Peyer's patch (tissue), 4 donors: Measurements from ENCODE around the gene ATG7. TPM values are rescaled to one million over a fixed set of nuclear protein-coding genes. Genes with fewer than 3 reads are reported as not detected.
"Not testable (repeated sequence)": the region's sequence is repeated elsewhere in the genome, so short reads cannot be mapped to it uniquely, and the experiment has no call there.

ENCODE experiments used
- DNase-seq, 3 donors: peaks; one replicate each; pipeline ENCODE4 v3.0.0-alpha.2; 2017 to 2019
- H3K27ac ChIP-seq, 4 donors: fragments of 200-600 bp; sonication (generic); one replicate each; pipeline ENCODE4 v1.5.1; 2016 to 2019
- H3K27me3 ChIP-seq, 2 donors: fragments of 200-600 bp; sonication (generic); one replicate each; pipeline ENCODE4 v1.5.1; 2019
- H3K36me3 ChIP-seq, 3 donors: fragments of 200-600 bp; sonication (generic); one replicate each; pipeline ENCODE4 v1.5.1; 2016 to 2019
- H3K4me1 ChIP-seq, 4 donors: fragments of 200-600 bp; sonication (generic); one replicate each; pipeline ENCODE4 v1.5.1; 2016 to 2019
- H3K4me3 ChIP-seq, 4 donors: fragments of 200-600 bp; sonication (generic); 1 replicate in 3 of 4; 2 replicates in 1 of 4; pipeline ENCODE4 v1.5.1; 2016 to 2019; ENCODE audit warnings: mild to moderate bottlenecking in 1 of 4
- H3K9me3 ChIP-seq, 4 donors: fragments of 200-600 bp; sonication (generic); one replicate each; pipeline ENCODE4 v1.5.1; 2016 to 2019; ENCODE audit warnings: mild to moderate bottlenecking in 1 of 4
- CTCF ChIP-seq, 6 experiments: fragments of 450-650 bp in 4 of 6; fragments of 200-600 bp in 2 of 6; sonication (generic) in 1 of 6; IDR thresholded peaks; one replicate each; pipeline ENCODE4 v1.5.1; 2017 to 2019; ENCODE audit warnings: antibody characterized with exemption in 6 of 6, mild to moderate bottlenecking in 3 of 6, moderate library complexity in 1 of 6
- POLR2A ChIP-seq, 2 donors: fragments of 450-650 bp; IDR thresholded peaks; one replicate each; pipeline ENCODE4 v1.5.1; 2017; ENCODE audit warnings: antibody characterized with exemption in 2 of 2, mild to moderate bottlenecking in 2 of 2, moderate library complexity in 2 of 2
- total RNA-seq, 4 donors: library from RNA; depleted of rRNA; stranded (reverse); fragments of >200 nt; gene quantifications; one replicate each; pipeline ENCODE4 v1.1.0, GENCODE V29; 2016

ATG7 gene
- total RNA-seq, 4 donors from 2014 or later: 45.2 to 126 (median 70.8) TPM

- Histone ChIP-seq H3K27ac (no peak overlapping the region), H3K27me3 (no peaks in the 10 kb centered on the region)
- no peak for DNase-seq
Observed at GRCh38 chr3:11401434-11401833, 129.2 kb downstream of the ATG7 start.

DNA sequence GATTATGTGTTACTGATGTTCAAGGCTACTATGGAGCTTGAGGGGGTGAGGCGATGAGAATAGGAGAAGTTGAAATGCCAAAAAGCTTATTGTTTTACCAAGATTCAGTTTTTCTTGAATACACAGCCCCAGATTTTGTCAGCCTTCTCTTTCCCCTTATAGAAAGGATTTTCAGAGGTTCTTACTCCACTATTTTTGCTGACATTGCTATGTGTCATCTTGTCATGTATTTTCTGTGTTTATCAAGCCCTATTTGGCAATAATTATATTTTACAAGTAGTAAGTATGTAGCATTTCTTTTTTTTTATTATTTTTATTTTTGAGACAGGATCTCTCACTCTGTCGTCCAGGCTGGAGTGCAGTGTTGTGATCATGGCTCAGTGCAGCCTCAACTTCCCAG, 133.1 kb downstream of the ATG7 start:
- no peaks in the 10 kb centered on the region for H3K27me3 ChIP-seq
- TF ChIP-seq POLR2A (IDR thresholded peaks at IDR 0.05) (no peak), CTCF (IDR thresholded peaks at IDR 0.05) (no peak)
- no peak for DNase-seq
- H3K27ac ChIP-seq: no peak overlapping the region
- no peak overlapping the region for H3K4me3 ChIP-seq
- H3K9me3 ChIP-seq: peaks cover 0 to 10% (median 3%) of the 10 kb centered on the region in 4 donors
- no peaks in the 10 kb centered on the region for H3K4me1 ChIP-seq
- H3K36me3 ChIP-seq: peaks cover 0 to 7% (median 0%) of the 10 kb centered on the region in 3 donors

More at GRCh38 chr3:11401434-11401833, 129.2 kb downstream of the ATG7 start:
- Histone ChIP-seq H3K4me3 (no peak overlapping the region), H3K4me1 (no peaks in the 10 kb centered on the region), H3K36me3 (no peaks in the 10 kb centered on the region), H3K9me3 (no peaks in the 10 kb centered on the region)
- TF ChIP-seq POLR2A (IDR thresholded peaks at IDR 0.05): no peak
- TF ChIP-seq CTCF (IDR thresholded peaks at IDR 0.05): no peak

DNA sequence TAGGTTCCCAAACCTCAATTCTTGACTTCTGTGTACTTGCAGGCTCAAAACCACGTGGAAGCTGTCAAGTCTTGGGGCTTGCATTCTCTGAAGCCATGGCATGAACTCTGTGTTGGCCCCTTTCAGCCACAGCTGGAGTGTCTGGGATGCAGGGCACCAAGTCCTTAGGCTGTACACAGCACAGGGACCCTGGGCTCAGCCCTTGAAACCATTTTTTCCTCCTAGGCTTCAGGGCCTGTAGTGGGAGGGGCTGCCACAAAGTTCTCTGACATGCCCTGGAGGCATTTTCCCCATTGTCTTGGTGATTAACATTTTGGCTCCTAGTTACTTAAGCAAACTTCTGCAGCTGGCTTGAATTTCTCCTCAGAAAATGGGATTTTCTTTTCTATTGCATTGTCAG, 135.4 kb downstream of the ATG7 start:
- no peaks in the 10 kb centered on the region for H3K4me1 ChIP-seq
- TF ChIP-seq CTCF (IDR thresholded peaks at IDR 0.05) (no peak), POLR2A (IDR thresholded peaks at IDR 0.05) (no peak)
- no peak overlapping the region for H3K4me3 ChIP-seq
- no peak overlapping the region for H3K27ac ChIP-seq
- H3K27me3 ChIP-seq: no peaks in the 10 kb centered on the region
- H3K36me3 ChIP-seq: peaks cover 0 to 7% (median 0%) of the 10 kb centered on the region in 3 donors
- DNase-seq: no peak
- H3K9me3 ChIP-seq: peaks cover 0 to 10% (median 3%) of the 10 kb centered on the region in 4 donors

GRCh38 chr3:11408324-11408859, 136.2 kb downstream of the ATG7 start:
- peaks cover 0 to 10% (median 3%) of the 10 kb centered on the region in 4 donors for H3K9me3 ChIP-seq
- not testable (repeated sequence) for H3K27me3 ChIP-seq, DNase-seq, H3K4me3 ChIP-seq, H3K4me1 ChIP-seq, H3K36me3 ChIP-seq, H3K27ac ChIP-seq

GRCh38 chr3:11410564-11410963, 138.4 kb downstream of the ATG7 start:
- DNase-seq: no peak
- peaks cover 0 to 10% (median 3%) of the 10 kb centered on the region in 4 donors for H3K9me3 ChIP-seq
- no peaks in the 10 kb centered on the region for H3K27me3 ChIP-seq
- H3K36me3 ChIP-seq: peaks cover 0 to 7% (median 0%) of the 10 kb centered on the region in 3 donors
- no peak for TF ChIP-seq POLR2A (IDR thresholded peaks at IDR 0.05)
- no peak for TF ChIP-seq CTCF (IDR thresholded peaks at IDR 0.05)
- H3K4me1 ChIP-seq: no peaks in the 10 kb centered on the region
- H3K4me3 ChIP-seq: no peak overlapping the region
- H3K27ac ChIP-seq: no peak overlapping the region

- Histone ChIP-seq H3K4me1 (no peaks in the 10 kb centered on the region), H3K27me3 (no peaks in the 10 kb centered on the region), H3K4me3 (no peak overlapping the region), H3K27ac (no peak overlapping the region), H3K36me3 (peaks cover 0 to 3% (median 0%) of the 10 kb centered on the region in 3 donors), H3K9me3 (peaks cover 0 to 10% (median 3%) of the 10 kb centered on the region in 4 donors)
- DNase-seq: no peak
- TF ChIP-seq CTCF (IDR thresholded peaks at IDR 0.05) (no peak), POLR2A (IDR thresholded peaks at IDR 0.05) (no peak)
Observed at GRCh38 chr3:11411956-11412355, 139.8 kb downstream of the ATG7 start.
